ENCODE data around the gene ABCG5.

DNA sequence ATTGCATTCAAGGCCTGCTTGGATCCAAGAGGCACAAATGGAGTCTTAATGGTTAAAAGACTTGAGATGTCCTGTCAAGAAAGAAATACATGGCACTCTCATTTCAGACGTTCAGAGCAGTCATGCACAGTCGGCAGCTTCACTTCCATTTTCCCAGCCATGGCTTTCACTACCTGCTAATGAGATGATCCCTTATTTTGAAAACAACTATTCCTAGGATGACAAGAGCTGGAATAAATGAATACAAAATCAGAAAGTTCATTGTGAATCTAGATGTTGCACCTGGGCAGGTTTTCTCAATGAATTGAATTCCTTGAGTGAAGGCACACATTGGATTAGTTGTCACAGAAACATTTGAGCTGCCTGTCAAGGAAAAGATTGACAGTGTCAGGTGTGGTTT, 25.7 kb downstream of the ABCG5 start:
- no peak for TF ChIP-seq SUZ12 (IDR thresholded peaks at IDR 0.05; ENCODE audit: extremely low read depth, insufficient read depth, insufficient read length)
- TF ChIP-seq YY1 (IDR thresholded peaks at IDR 0.05; ENCODE audit: insufficient read depth, insufficient read length): no peak
- no peak for TF ChIP-seq ZNF274 (IDR thresholded peaks at IDR 0.05; ENCODE audit: low read depth, low read length)

All from NT2/D1 (cell line).